ENCODE measurements around the gene KYNU.

The KYNU gene

GRCh38 chr2:142952018-142952417, 74.6 kb downstream of the KYNU start:
- Histone ChIP-seq H3K9ac (no peak overlapping the region), H2AFZ (ENCODE audit: low read depth) (no peak overlapping the region), H3K79me2 (ENCODE audit: insufficient read depth, low read depth) (no peaks in the 10 kb centered on the region), H3K4me1 (ENCODE audit: low read depth, poor library complexity, severe bottlenecking) (no peaks in the 10 kb centered on the region), H3K27ac (no peak overlapping the region), H3K4me2 (no peak overlapping the region), H4K20me1 (ENCODE audit: insufficient read depth) (no peaks in the 10 kb centered on the region), H3K36me3 (ENCODE audit: insufficient read depth) (no peaks in the 10 kb centered on the region), H3K27me3 (ENCODE audit: insufficient read depth, low read depth) (no peaks in the 10 kb centered on the region), H3K4me3 (IDR thresholded peaks at IDR 0.05; ENCODE audit: insufficient read depth, low read depth, low read length) (no peak overlapping the region)
- TF ChIP-seq CTCF (conservative IDR thresholded peaks at IDR 0.05; ENCODE audit: low read depth, low read length): no peak

GRCh38 chr2:142952793-142953494, 75.5 kb downstream of the KYNU start:
- H3K79me2 ChIP-seq (ENCODE audit: insufficient read depth, low read depth): no peaks in the 10 kb centered on the region
- no peaks in the 10 kb centered on the region for H3K4me1 ChIP-seq (ENCODE audit: low read depth, poor library complexity, severe bottlenecking)
- no peak overlapping the region for H3K27ac ChIP-seq
- no peak overlapping the region for H3K4me3 ChIP-seq (IDR thresholded peaks at IDR 0.05; ENCODE audit: insufficient read depth, low read depth, low read length)
- H3K27me3 ChIP-seq (ENCODE audit: insufficient read depth, low read depth): no peaks in the 10 kb centered on the region
- H2AFZ ChIP-seq (ENCODE audit: low read depth): no peak overlapping the region
- no peaks in the 10 kb centered on the region for H3K36me3 ChIP-seq (ENCODE audit: insufficient read depth)
- H3K9ac ChIP-seq: no peak overlapping the region
- no peak for TF ChIP-seq CTCF (conservative IDR thresholded peaks at IDR 0.05; ENCODE audit: low read depth, low read length)
- H4K20me1 ChIP-seq (ENCODE audit: insufficient read depth): no peaks in the 10 kb centered on the region
- H3K4me2 ChIP-seq: no peak overlapping the region

GRCh38 chr2:142954493-142954892, 77.0 kb downstream of the KYNU start:
- Histone ChIP-seq H2AFZ (ENCODE audit: low read depth) (no peak overlapping the region), H3K36me3 (ENCODE audit: insufficient read depth) (no peaks in the 10 kb centered on the region), H3K4me3 (IDR thresholded peaks at IDR 0.05; ENCODE audit: insufficient read depth, low read depth, low read length) (no peak overlapping the region), H3K9ac (no peak overlapping the region), H3K4me2 (no peak overlapping the region), H3K79me2 (ENCODE audit: insufficient read depth, low read depth) (no peaks in the 10 kb centered on the region), H4K20me1 (ENCODE audit: insufficient read depth) (no peaks in the 10 kb centered on the region), H3K27me3 (ENCODE audit: insufficient read depth, low read depth) (no peaks in the 10 kb centered on the region), H3K27ac (no peak overlapping the region), H3K4me1 (ENCODE audit: low read depth, poor library complexity, severe bottlenecking) (no peaks in the 10 kb centered on the region)
- no peak for TF ChIP-seq CTCF (conservative IDR thresholded peaks at IDR 0.05; ENCODE audit: low read depth, low read length)

GRCh38 chr2:142957144-142957543, 79.7 kb downstream of the KYNU start:
- Histone ChIP-seq H3K4me3 (IDR thresholded peaks at IDR 0.05; ENCODE audit: insufficient read depth, low read depth, low read length) (no peak overlapping the region), H3K79me2 (ENCODE audit: insufficient read depth, low read depth) (no peaks in the 10 kb centered on the region), H3K27me3 (ENCODE audit: insufficient read depth, low read depth) (no peaks in the 10 kb centered on the region), H3K4me1 (ENCODE audit: low read depth, poor library complexity, severe bottlenecking) (no peaks in the 10 kb centered on the region), H3K9ac (no peak overlapping the region), H3K4me2 (no peak overlapping the region), H2AFZ (ENCODE audit: low read depth) (no peak overlapping the region), H3K27ac (no peak overlapping the region), H3K36me3 (ENCODE audit: insufficient read depth) (no peaks in the 10 kb centered on the region), H4K20me1 (ENCODE audit: insufficient read depth) (no peaks in the 10 kb centered on the region)
- no peak for TF ChIP-seq CTCF (conservative IDR thresholded peaks at IDR 0.05; ENCODE audit: low read depth, low read length)

All from KMS-11 (cell line).